Activated CD8-positive, alpha-beta T cell treated with anti-CD3 and anti-CD28 coated beads, Interleukin-2, amount 10 ng/mL, durations not matched to agents 7 days and 5 days (primary cell): ENCODE results near the gene BAG2. TPM values are rescaled to one million over a fixed set of nuclear protein-coding genes. Genes with fewer than 3 reads are reported as not detected.

Experiments
- ATAC-seq: fragments of 150-1000 bp; cut with Tn5 transposase; one replicate; pipeline ENCODE4 v1.10.0; 2021; ENCODE audit warnings: moderate library complexity
- CTCF ChIA-PET: fragments of 350-600 bp; sonication (Branson Sonifier 250); formaldehyde crosslinking; loops from one replicate; lab custom pipeline; 2021; ENCODE audit warnings: antibody characterized with exemption; lab: Charles Lee
- POLR2A ChIA-PET: fragments of 350-600 bp; sonication (Branson Sonifier 250); formaldehyde crosslinking; loops from one replicate; lab custom pipeline; 2021; ENCODE audit warnings: antibody characterized with exemption; lab: Charles Lee
- DNase-seq: peaks from one replicate; pipeline ENCODE4 v3.0.0-alpha.2; 2020
- H3K27ac Mint-ChIP-seq: one replicate; pipeline ENCODE4 v1.8.0; 2021; ENCODE audit warnings: mild to moderate bottlenecking, mixed read lengths
- H3K27me3 Mint-ChIP-seq: one replicate; pipeline ENCODE4 v1.8.0; 2021; ENCODE audit warnings: low read depth, mixed read lengths
- H3K36me3 Mint-ChIP-seq: one replicate; pipeline ENCODE4 v1.8.0; 2021; ENCODE audit warnings: low read depth, mixed read lengths
- H3K4me1 Mint-ChIP-seq: one replicate; pipeline ENCODE4 v1.8.0; 2021; ENCODE audit warnings: low read depth, mixed read lengths
- H3K4me3 Mint-ChIP-seq: one replicate; pipeline ENCODE4 v1.8.0; 2021; ENCODE audit warnings: mild to moderate bottlenecking, mixed read lengths
- H3K9me3 Mint-ChIP-seq: one replicate; pipeline ENCODE4 v1.8.0; 2022; ENCODE audit warnings: mixed read lengths; ENCODE audit not compliant: insufficient read depth
- total RNA-seq, 2 experiments: library from RNA; stranded (reverse); gene quantifications; one replicate each; pipeline ENCODE4 v1.2.3, GENCODE V29; 2021

BAG2 gene
- 1 to 10 TPM; 8.1 to 9.4 TPM for total RNA-seq

- ATAC-seq = peak; percentile 90
- ChIA-PET POLR2A (interaction anchor here (0.6 to 2.0 kb wide), 4 partner anchors 10 to 83 kb away, joined by 3 to 7 read pairs (median 6); no protein-coding TSS in a partner anchor), CTCF (interaction anchor here (0.6 to 2.0 kb wide), 6 partner anchors 12 to 270 kb away, joined by 3 to 8 read pairs (median 3); partner anchors contain the start of gene PRIM2)
- H3K4me1 Mint-ChIP-seq = peaks cover 38% of the 10 kb centered on the region
- peak within 1 kb of the TSS; percentile 94 for H3K27ac Mint-ChIP-seq
- H3K36me3 Mint-ChIP-seq = peaks cover 17% of the 10 kb centered on the region
- H3K27me3 Mint-ChIP-seq = no peaks in the 10 kb centered on the region
- DNase-seq = peak; percentile 95
- no peaks in the 10 kb centered on the region for H3K9me3 Mint-ChIP-seq
- H3K4me3 Mint-ChIP-seq = peak within 1 kb of the TSS; percentile 87
Observed at GRCh38 chr6:57172136-57173055, at the start of gene BAG2. TSS of gene BAG2 (plus strand) at chr6:57172326. CDS start at chr6:57172698, 372 bp downstream.

DNA sequence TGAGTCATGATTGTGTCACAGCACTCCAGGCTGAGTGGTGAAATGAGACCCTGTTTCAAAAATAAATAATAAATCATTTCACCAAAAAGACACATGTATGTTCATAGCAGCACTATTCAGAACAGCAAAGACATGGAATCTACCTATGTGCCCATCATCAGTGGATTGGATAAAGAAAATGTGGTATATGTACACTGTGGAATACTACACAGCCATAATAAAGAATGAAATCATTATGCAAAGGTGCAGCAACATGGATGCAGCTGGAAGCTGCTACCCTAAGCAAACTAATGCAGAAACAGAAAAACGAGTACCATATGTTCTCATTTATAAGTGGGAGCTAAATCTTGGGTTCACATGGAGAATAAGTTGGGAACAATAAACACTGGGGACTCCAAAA is 49.0 kb upstream of the BAG2 start:
- CTCF ChIA-PET = no interaction called here
- no peak overlapping the region for H3K27ac Mint-ChIP-seq

GRCh38 chr6:57127763-57128162 is 44.4 kb upstream of the BAG2 start:
- no peaks in the 10 kb centered on the region for H3K4me1 Mint-ChIP-seq
- no peak overlapping the region for H3K27ac Mint-ChIP-seq
- H3K27me3 Mint-ChIP-seq = no peaks in the 10 kb centered on the region
- no peaks in the 10 kb centered on the region for H3K9me3 Mint-ChIP-seq
- H3K36me3 Mint-ChIP-seq = peaks cover 7% of the 10 kb centered on the region
- DNase-seq (no peak), ATAC-seq (no peak)
- H3K4me3 Mint-ChIP-seq = no peak overlapping the region
- ChIA-PET POLR2A (no interaction called here), CTCF (no interaction called here)

More for the DNA sequence above, 49.0 kb upstream of the BAG2 start:
- DNase-seq (no peak), ATAC-seq (no peak)
- POLR2A ChIA-PET = no interaction called here
- Mint-ChIP-seq H3K36me3 (peaks cover 40% of the 10 kb centered on the region), H3K27me3 (no peaks in the 10 kb centered on the region), H3K4me3 (no peak overlapping the region), H3K4me1 (no peaks in the 10 kb centered on the region), H3K9me3 (no peaks in the 10 kb centered on the region)

GRCh38 chr6:57130661-57131177 is 41.4 kb upstream of the BAG2 start:
- CTCF ChIA-PET = interaction anchor here (1.4 kb wide), 1 partner anchor 186 kb away, joined by 4 read pairs; the partner anchor contains the start of gene PRIM2
- H3K36me3 Mint-ChIP-seq = peaks cover 21% of the 10 kb centered on the region

DNA sequence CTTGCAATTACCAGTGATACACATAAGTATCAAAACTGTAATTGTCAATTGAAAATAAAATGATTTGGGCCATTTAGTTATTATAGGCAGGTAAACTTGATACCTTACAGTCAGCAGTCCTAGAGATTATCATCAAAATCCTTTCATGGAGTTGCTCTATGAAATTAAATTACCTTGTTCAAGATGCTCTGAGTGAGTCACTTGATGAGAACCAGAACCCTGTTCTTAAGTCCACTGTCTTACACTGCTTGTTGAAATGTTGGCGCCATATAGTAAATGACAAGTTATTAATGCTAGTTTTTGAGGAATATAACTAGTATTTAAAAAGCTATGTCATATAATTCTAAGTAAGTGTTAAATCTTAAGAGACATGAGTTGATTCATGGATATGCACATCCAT is 37.2 kb upstream of the BAG2 start:
- Mint-ChIP-seq H3K27ac (no peak overlapping the region), H3K27me3 (no peaks in the 10 kb centered on the region), H3K36me3 (peaks cover 39% of the 10 kb centered on the region), H3K9me3 (no peaks in the 10 kb centered on the region), H3K4me3 (no peak overlapping the region), H3K4me1 (peaks cover 4% of the 10 kb centered on the region)
- CTCF ChIA-PET = no interaction called here
- ATAC-seq (no peak), DNase-seq (no peak)
- POLR2A ChIA-PET = no interaction called here

More at GRCh38 chr6:57130661-57131177, 41.4 kb upstream of the BAG2 start:
- Mint-ChIP-seq H3K9me3 (no peaks in the 10 kb centered on the region), H3K4me3 (no peak overlapping the region), H3K4me1 (no peaks in the 10 kb centered on the region), H3K27me3 (no peaks in the 10 kb centered on the region), H3K27ac (no peak overlapping the region)
- ATAC-seq (no peak), DNase-seq (no peak)
- POLR2A ChIA-PET = no interaction called here

- POLR2A ChIA-PET = no interaction called here
- Mint-ChIP-seq H3K27me3 (no peaks in the 10 kb centered on the region), H3K4me1 (peaks cover 4% of the 10 kb centered on the region), H3K36me3 (peaks cover 39% of the 10 kb centered on the region), H3K4me3 (no peak overlapping the region), H3K27ac (no peak overlapping the region), H3K9me3 (no peaks in the 10 kb centered on the region)
- DNase-seq = no peak
- CTCF ChIA-PET = no interaction called here
- ATAC-seq = no peak
Observed at GRCh38 chr6:57135885-57136284, 36.2 kb upstream of the BAG2 start.

DNA sequence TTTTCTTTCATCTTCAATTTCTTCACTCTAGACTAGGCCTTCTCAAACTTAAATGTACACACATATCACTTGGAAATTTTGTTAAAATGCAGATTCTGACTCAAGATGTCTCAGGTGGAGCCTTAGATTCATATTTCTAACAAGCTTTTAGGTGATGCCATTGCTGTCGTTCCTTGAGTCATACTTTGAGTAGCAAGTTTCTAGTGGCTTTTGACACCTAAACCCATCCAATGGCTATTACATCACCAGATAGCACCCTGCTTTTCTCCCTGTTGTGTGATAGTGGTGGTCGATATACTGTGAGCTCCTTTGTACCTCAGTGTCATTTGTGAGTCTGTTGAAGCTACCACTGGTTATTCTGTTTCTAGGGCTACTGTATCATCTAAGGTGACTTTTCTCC is 34.8 kb upstream of the BAG2 start:
- DNase-seq (no peak), ATAC-seq (no peak)
- H3K4me1 Mint-ChIP-seq = peaks cover 4% of the 10 kb centered on the region
- ChIA-PET CTCF (no interaction called here), POLR2A (no interaction called here)
- H3K4me3 Mint-ChIP-seq = no peak overlapping the region
- H3K36me3 Mint-ChIP-seq = peaks cover 50% of the 10 kb centered on the region
- H3K9me3 Mint-ChIP-seq = no peaks in the 10 kb centered on the region
- H3K27me3 Mint-ChIP-seq = no peaks in the 10 kb centered on the region
- no peak overlapping the region for H3K27ac Mint-ChIP-seq

DNA sequence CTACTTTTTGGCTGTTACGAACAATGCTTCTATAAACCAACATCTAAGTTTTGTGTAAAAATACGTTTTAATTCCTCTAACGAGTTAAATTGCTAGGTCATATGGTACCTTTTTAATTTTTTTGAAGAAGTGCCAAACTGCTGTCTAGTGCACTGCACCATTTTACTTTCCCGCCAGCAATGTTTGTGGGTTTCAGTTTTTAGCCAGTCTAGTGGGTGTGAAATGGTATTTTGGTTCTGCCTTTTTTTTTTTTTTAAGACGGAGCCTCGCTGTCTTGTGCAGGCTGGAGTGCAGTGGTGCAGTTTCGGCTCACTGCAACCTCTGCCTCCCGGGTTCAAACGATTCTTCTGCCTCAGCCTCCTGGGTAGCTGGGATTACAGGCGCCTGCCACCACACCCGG is 34.1 kb upstream of the BAG2 start:
- ChIA-PET CTCF (no interaction called here), POLR2A (no interaction called here)
- ATAC-seq (no peak), DNase-seq (no peak)
- Mint-ChIP-seq H3K27ac (no peak overlapping the region), H3K4me1 (peaks cover 4% of the 10 kb centered on the region), H3K36me3 (peaks cover 53% of the 10 kb centered on the region), H3K9me3 (no peaks in the 10 kb centered on the region), H3K4me3 (no peak overlapping the region), H3K27me3 (no peaks in the 10 kb centered on the region)

DNA sequence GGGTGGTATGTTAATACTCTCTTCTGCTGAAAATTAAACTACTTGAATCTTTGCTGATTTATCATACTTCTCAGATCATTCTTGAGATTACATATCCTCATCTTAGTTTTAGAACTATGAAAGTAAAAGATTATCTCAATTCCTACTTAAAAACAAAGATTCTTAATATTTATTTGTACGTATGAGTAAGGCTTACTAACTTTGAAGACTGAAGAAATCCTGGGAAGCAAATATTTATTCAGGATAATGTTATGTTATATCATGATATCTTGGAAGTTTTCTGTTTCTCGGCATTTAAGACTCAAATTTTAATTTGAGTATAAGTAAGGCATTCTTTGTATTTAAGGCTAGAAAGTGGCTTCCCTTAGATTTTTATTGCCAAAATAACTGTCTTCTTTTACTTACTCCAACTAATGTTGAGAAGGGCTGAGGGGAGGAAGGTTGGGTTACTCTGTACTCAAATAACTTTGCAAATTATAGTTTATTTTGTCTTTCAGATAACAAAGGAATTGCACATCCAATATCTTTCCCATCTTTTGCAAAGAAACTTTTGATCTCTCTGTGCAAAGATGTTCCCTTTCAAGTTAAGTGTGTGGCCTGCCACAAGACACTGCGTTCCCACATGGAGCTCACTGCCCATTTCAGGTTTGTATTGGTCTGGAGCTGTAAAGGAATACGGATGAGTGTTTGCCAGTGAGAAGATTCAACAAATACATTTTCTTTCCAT is 30.5 kb upstream of the BAG2 start:
- H3K36me3 Mint-ChIP-seq = peaks cover 50% of the 10 kb centered on the region
- H3K27me3 Mint-ChIP-seq = no peaks in the 10 kb centered on the region
- POLR2A ChIA-PET = no interaction called here
- H3K4me1 Mint-ChIP-seq = peaks cover 4% of the 10 kb centered on the region
- no peaks in the 10 kb centered on the region for H3K9me3 Mint-ChIP-seq
- no peak for ATAC-seq
- DNase-seq = no peak
- H3K4me3 Mint-ChIP-seq = no peak overlapping the region
- CTCF ChIA-PET = no interaction called here
- H3K27ac Mint-ChIP-seq = no peak overlapping the region

DNA sequence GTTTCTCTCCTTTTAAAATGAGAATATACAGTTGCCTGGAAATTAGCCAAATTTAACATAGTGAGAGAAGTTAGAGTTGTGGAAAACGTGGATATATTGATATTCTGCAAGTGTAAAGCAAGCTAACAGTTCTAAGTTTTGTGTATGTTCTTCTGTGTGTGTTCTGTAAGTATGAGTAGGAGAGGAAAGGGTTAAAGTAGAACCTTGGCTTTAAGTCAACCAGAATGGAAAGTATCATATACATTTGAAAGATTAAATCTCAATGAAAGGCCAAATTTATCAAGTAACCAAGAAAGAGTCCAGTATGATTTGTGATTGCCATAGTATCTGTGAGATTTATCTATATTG is 30.0 kb upstream of the BAG2 start:
- POLR2A ChIA-PET = no interaction called here
- no peaks in the 10 kb centered on the region for H3K9me3 Mint-ChIP-seq
- H3K4me3 Mint-ChIP-seq = no peak overlapping the region
- peaks cover 2% of the 10 kb centered on the region for H3K4me1 Mint-ChIP-seq
- peaks cover 48% of the 10 kb centered on the region for H3K36me3 Mint-ChIP-seq
- ATAC-seq (no peak), DNase-seq (no peak)
- CTCF ChIA-PET = no interaction called here
- no peaks in the 10 kb centered on the region for H3K27me3 Mint-ChIP-seq
- no peak overlapping the region for H3K27ac Mint-ChIP-seq

DNA sequence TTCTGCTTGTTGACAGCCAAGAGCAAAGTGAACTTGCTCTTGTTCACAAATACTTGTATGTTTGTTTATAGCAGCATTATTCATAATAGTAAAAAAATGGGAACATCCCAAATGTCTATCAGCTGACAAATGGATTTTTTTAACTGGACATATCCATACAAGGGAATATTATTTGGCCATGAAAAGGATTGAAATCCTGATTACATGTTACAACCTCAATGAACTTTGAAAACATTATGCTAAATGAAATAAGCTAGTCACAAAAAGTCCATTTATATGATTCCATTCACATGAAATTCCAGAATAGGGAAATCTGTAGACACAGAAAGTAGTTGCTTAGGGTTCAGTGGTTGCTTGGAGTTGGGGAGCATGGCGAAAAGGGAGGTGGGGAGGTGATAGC is 28.4 kb upstream of the BAG2 start:
- Mint-ChIP-seq H3K9me3 (no peaks in the 10 kb centered on the region), H3K27me3 (no peaks in the 10 kb centered on the region), H3K4me3 (no peak overlapping the region), H3K36me3 (peaks cover 54% of the 10 kb centered on the region), H3K27ac (no peak overlapping the region), H3K4me1 (peaks cover 14% of the 10 kb centered on the region)
- DNase-seq (no peak), ATAC-seq (no peak)
- ChIA-PET CTCF (no interaction called here), POLR2A (no interaction called here)

GRCh38 chr6:57147401-57147800 is 24.7 kb upstream of the BAG2 start:
- no peak overlapping the region for H3K4me3 Mint-ChIP-seq
- H3K4me1 Mint-ChIP-seq = peaks cover 14% of the 10 kb centered on the region
- no peak for DNase-seq
- H3K36me3 Mint-ChIP-seq = peaks cover 60% of the 10 kb centered on the region
- H3K9me3 Mint-ChIP-seq = no peaks in the 10 kb centered on the region
- ChIA-PET POLR2A (no interaction called here), CTCF (interaction anchor here (1.0 kb wide), 1 partner anchor 18 kb away, joined by 3 read pairs; no protein-coding TSS in a partner anchor)
- no peak for ATAC-seq
- no peaks in the 10 kb centered on the region for H3K27me3 Mint-ChIP-seq
- no peak overlapping the region for H3K27ac Mint-ChIP-seq
